Measurements from ENCODE around the gene PTS. TPM values are rescaled to one million over a fixed set of nuclear protein-coding genes. Genes with fewer than 3 reads are reported as not detected.

Gene PTS
- total RNA-seq, 1 donor from 2014 or later, result 49.6 TPM

DNA sequence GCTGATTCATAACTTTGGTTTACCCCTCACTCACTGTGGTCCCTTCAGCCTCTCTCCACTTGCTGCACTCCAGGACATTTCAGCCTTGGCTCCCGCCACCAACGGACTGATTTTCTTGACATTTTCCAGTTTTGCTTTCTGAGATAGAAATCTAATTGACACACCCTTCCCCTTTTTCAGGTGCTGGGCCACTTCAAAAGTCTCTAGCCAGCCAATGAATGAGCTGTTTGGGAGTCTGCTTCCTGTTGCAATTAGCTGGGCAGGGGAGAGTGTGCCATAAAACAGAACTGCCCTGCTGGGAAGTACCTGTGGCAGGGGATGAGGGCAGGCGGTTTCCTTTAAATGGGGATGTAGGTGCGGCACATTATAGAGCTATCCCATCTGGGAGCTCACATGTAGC is 55.5 kb downstream of the PTS start:
- H3K36me3 Mint-ChIP-seq (ENCODE audit: insufficient read depth), result no peaks in the 10 kb centered on the region
- H3K9me3 Mint-ChIP-seq (ENCODE audit: low read depth), result no peaks in the 10 kb centered on the region
- no peak overlapping the region for H3K27ac Mint-ChIP-seq
- TF ChIP-seq, protein P1, sequence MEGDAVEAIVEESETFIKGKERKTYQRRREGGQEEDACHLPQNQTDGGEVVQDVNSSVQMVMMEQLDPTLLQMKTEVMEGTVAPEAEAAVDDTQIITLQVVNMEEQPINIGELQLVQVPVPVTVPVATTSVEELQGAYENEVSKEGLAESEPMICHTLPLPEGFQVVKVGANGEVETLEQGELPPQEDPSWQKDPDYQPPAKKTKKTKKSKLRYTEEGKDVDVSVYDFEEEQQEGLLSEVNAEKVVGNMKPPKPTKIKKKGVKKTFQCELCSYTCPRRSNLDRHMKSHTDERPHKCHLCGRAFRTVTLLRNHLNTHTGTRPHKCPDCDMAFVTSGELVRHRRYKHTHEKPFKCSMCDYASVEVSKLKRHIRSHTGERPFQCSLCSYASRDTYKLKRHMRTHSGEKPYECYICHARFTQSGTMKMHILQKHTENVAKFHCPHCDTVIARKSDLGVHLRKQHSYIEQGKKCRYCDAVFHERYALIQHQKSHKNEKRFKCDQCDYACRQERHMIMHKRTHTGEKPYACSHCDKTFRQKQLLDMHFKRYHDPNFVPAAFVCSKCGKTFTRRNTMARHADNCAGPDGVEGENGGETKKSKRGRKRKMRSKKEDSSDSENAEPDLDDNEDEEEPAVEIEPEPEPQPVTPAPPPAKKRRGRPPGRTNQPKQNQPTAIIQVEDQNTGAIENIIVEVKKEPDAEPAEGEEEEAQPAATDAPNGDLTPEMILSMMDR (IDR thresholded peaks at IDR 0.05; ENCODE audit: unreplicated experiment), result no peak
- DNase-seq (ENCODE audit: low spot score, unreplicated experiment), result no peak
- peaks cover 23% of the 10 kb centered on the region for H3K27me3 Mint-ChIP-seq
- no peak overlapping the region for H3K4me3 Mint-ChIP-seq (ENCODE audit: low read depth)
- H3K4me1 Mint-ChIP-seq (ENCODE audit: low read depth), result peaks cover 3% of the 10 kb centered on the region

Other genes starting within 250 kb of the PTS start
- gene DLAT, start 201.0 kb upstream of the PTS start, total RNA-seq, result 36.7 and 38.7 TPM in 2 replicates
- gene PIH1D2, start 152.4 kb upstream of the PTS start, total RNA-seq, result 4.9 and 6.2 TPM in 2 replicates
- 27.2 and 29.6 TPM in 2 replicates for gene NKAPD1, start 152.1 kb upstream of the PTS start, total RNA-seq
- 71.2 and 71.7 TPM in 2 replicates for gene TIMM8B, start 139.7 kb upstream of the PTS start, total RNA-seq
- 40.4 and 46.9 TPM in 2 replicates for gene SDHD, start 139.6 kb upstream of the PTS start, total RNA-seq
- 1.4 and 2.9 TPM in 2 replicates for gene IL18, start 62.3 kb upstream of the PTS start, total RNA-seq
- gene TEX12, start 59.1 kb upstream of the PTS start, total RNA-seq, result not detected in 2 replicates
- gene BCO2, start 50.9 kb upstream of the PTS start, total RNA-seq, result 3.0 and 3.6 TPM in 2 replicates
- not detected in 2 replicates for gene PLET1, start 34.4 kb downstream of the PTS start, total RNA-seq

All from progenitor cell of endocrine pancreas (in vitro differentiated cells).